ENCODE measurements around the gene RGL3.
"Not testable (repeated sequence)": the region's sequence is repeated elsewhere in the genome, so short reads cannot be mapped to it uniquely, and the experiment has no call there.

RGL3 gene

GRCh38 chr19:11416346-11417052 is 2.6 kb downstream of the RGL3 start:
- no peak for DNase-seq

GRCh38 chr19:11414544-11414943 is 4.6 kb downstream of the RGL3 start:
- no peak for DNase-seq

- no peak for DNase-seq
These were observed 8.4 kb downstream of the RGL3 start for GRCh38 chr19:11410682-11411081.

- no peak for DNase-seq
These were observed 10.5 kb downstream of the RGL3 start for GRCh38 chr19:11408591-11408990.

- DNase-seq: not testable (repeated sequence)
These were observed 12.3 kb downstream of the RGL3 start for GRCh38 chr19:11406703-11407236.

GRCh38 chr19:11405846-11406643 is 13.1 kb downstream of the RGL3 start:
- no peak for DNase-seq

- no peak for DNase-seq
These were observed 14.4 kb downstream of the RGL3 start for GRCh38 chr19:11404588-11405222.

GRCh38 chr19:11401808-11402543 is 17.1 kb downstream of the RGL3 start:
- DNase-seq: no peak

- DNase-seq: no peak
These were observed 18.3 kb downstream of the RGL3 start for GRCh38 chr19:11400798-11401197.

GRCh38 chr19:11399667-11400066 is 19.4 kb downstream of the RGL3 start:
- no peak for DNase-seq

GRCh38 chr19:11397089-11397610 is 22.0 kb downstream of the RGL3 start:
- no peak for DNase-seq

GRCh38 chr19:11390933-11391680 is 28.0 kb downstream of the RGL3 start:
- no peak for DNase-seq

- DNase-seq: no peak
These were observed 28.8 kb downstream of the RGL3 start for GRCh38 chr19:11390359-11390758.

GRCh38 chr19:11387162-11388034 is 31.7 kb downstream of the RGL3 start:
- DNase-seq: peak; percentile 15

- no peak for DNase-seq
These were observed 34.4 kb downstream of the RGL3 start for GRCh38 chr19:11384778-11385129.

- DNase-seq: no peak
These were observed 35.4 kb downstream of the RGL3 start for GRCh38 chr19:11383706-11384048.

GRCh38 chr19:11382898-11383705 is 36.0 kb downstream of the RGL3 start:
- peak; percentile 36 for DNase-seq

- DNase-seq: peak; percentile 94
These were observed 38.2 kb downstream of the RGL3 start for GRCh38 chr19:11380653-11381537.

GRCh38 chr19:11379857-11380350 is 39.2 kb downstream of the RGL3 start:
- DNase-seq: no peak
